GM23338 (cell line): ENCODE results near the gene SHMT1. TPM values are rescaled to one million over a fixed set of nuclear protein-coding genes. Genes with fewer than 3 reads are reported as not detected.

Experiments used
- ATAC-seq: fragments of 200-7000 bp; cut with Tn5 transposase; 3 replicates; pipeline ENCODE4 v1.9.1; 2020
- DNase-seq: peaks from one replicate; pipeline ENCODE4 v3.0.0-alpha.2; 2015; ENCODE audit warnings: low spot score
- H2AFZ ChIP-seq: fragments of 200-600 bp; sonication (generic); 2 replicates; pipeline ENCODE4 v1.8.0; 2016; ENCODE audit warnings: antibody characterized with exemption, mild to moderate bottlenecking, moderate library complexity
- H3F3A ChIP-seq: fragments of 200-600 bp; sonication (generic); replicated peaks from 2 replicates; pipeline ENCODE4 v1.8.0; 2017; ENCODE audit warnings: antibody characterized with exemption, mixed run types, low read depth
- H3K27ac ChIP-seq: fragments of 200-600 bp; sonication (generic); 2 replicates; pipeline ENCODE4 v1.6.1; 2016; ENCODE audit warnings: low read depth
- H3K27me3 ChIP-seq: fragments of 200-600 bp; sonication (generic); 2 replicates; pipeline ENCODE4 v1.8.0; 2016; ENCODE audit warnings: mild to moderate bottlenecking, mixed run types, moderate library complexity; ENCODE audit not compliant: insufficient read depth
- H3K36me3 ChIP-seq: fragments of 200-600 bp; sonication (generic); 2 replicates; pipeline ENCODE4 v1.8.0; 2016; ENCODE audit warnings: mild to moderate bottlenecking; ENCODE audit not compliant: insufficient read depth
- H3K4me1 ChIP-seq: fragments of 200-600 bp; sonication (generic); 2 replicates; pipeline ENCODE4 v1.8.0; 2016; ENCODE audit warnings: mild to moderate bottlenecking, moderate library complexity; ENCODE audit not compliant: insufficient read depth
- H3K4me2 ChIP-seq: fragments of 200-600 bp; sonication (generic); 2 replicates; pipeline ENCODE4 v1.7.1; 2017; ENCODE audit warnings: mixed run types
- H3K4me3 ChIP-seq: fragments of 200-600 bp; sonication (generic); 2 replicates; pipeline ENCODE4 v1.6.1; 2016; ENCODE audit warnings: mixed run types
- H3K79me2 ChIP-seq: fragments of 200-600 bp; sonication (generic); replicated peaks from 2 replicates; pipeline ENCODE4 v1.8.0; 2017; ENCODE audit warnings: mild to moderate bottlenecking; ENCODE audit not compliant: insufficient read depth
- H3K9me2 ChIP-seq: fragments of 200-600 bp; sonication (generic); 2 replicates; pipeline ENCODE4 v1.8.0; 2017; ENCODE audit not compliant: insufficient read depth
- H4K20me1 ChIP-seq: fragments of 200-600 bp; sonication (generic); replicated peaks from 2 replicates; pipeline ENCODE4 v1.8.0; 2017; ENCODE audit warnings: mild to moderate bottlenecking; ENCODE audit not compliant: insufficient read depth
- H3K27ac Mint-ChIP-seq: 2 replicates; pipeline ENCODE4 v1.8.0; 2020; ENCODE audit warnings: inconsistent platforms, mild to moderate bottlenecking, moderate library complexity, mixed read lengths
- H3K27me3 Mint-ChIP-seq: 3 replicates; pipeline ENCODE4 v1.8.0; 2022; ENCODE audit warnings: low read depth, mild to moderate bottlenecking, moderate library complexity, mixed read lengths, inconsistent platforms; ENCODE audit not compliant: insufficient read depth, poor library complexity
- H3K36me3 Mint-ChIP-seq: 3 replicates; pipeline ENCODE4 v1.8.0; 2021; ENCODE audit warnings: low read depth, mild to moderate bottlenecking, inconsistent platforms, moderate library complexity, mixed read lengths
- H3K4me1 Mint-ChIP-seq: 3 replicates; pipeline ENCODE4 v1.8.0; 2020; ENCODE audit warnings: mild to moderate bottlenecking, inconsistent platforms, mixed read lengths
- H3K4me3 Mint-ChIP-seq: 3 replicates; pipeline ENCODE4 v1.8.0; 2021; ENCODE audit warnings: moderate library complexity, mild to moderate bottlenecking, inconsistent platforms, mixed read lengths
- H3K9me3 Mint-ChIP-seq: 3 replicates; pipeline ENCODE4 v1.8.0; 2020; ENCODE audit warnings: moderate library complexity, mild to moderate bottlenecking, inconsistent platforms, mixed read lengths
- CREB1 ChIP-seq: fragments of 250-450 bp; sonication (Bioruptor Pico); IDR thresholded peaks from 2 replicates; pipeline ENCODE4 v1.5.0; 2020; ENCODE audit warnings: low read depth, mild to moderate bottlenecking, moderate library complexity
- ETS1 ChIP-seq: IDR thresholded peaks from 2 replicates; pipeline ENCODE4 v1.6.1; 2016; ENCODE audit warnings: antibody characterized with exemption
- EZH2 ChIP-seq: fragments of 200-600 bp; sonication (generic); IDR thresholded peaks from one replicate; pipeline ENCODE4 v1.8.0; 2017; ENCODE audit warnings: antibody characterized with exemption, mild to moderate bottlenecking, low read depth; ENCODE audit not compliant: unreplicated experiment
- EZH2phosphoT487 ChIP-seq: fragments of 200-600 bp; sonication (generic); IDR thresholded peaks from one replicate; pipeline ENCODE4 v1.8.1; 2018; ENCODE audit warnings: antibody characterized with exemption; ENCODE audit not compliant: unreplicated experiment
- JUNB ChIP-seq: IDR thresholded peaks from one replicate; pipeline ENCODE4 v1.6.1; 2016; ENCODE audit warnings: antibody characterized with exemption; ENCODE audit not compliant: unreplicated experiment
- NANOG ChIP-seq: IDR thresholded peaks from 2 replicates; pipeline ENCODE4 v1.6.1; 2016; ENCODE audit warnings: antibody characterized with exemption, borderline replicate concordance
- POLR2AphosphoS5 ChIP-seq: IDR thresholded peaks from 2 replicates; pipeline ENCODE4 v1.6.1; 2016; ENCODE audit warnings: antibody characterized with exemption, low read depth
- REST ChIP-seq: IDR thresholded peaks from one replicate; pipeline ENCODE4 v1.6.1; 2018; ENCODE audit warnings: antibody characterized with exemption; ENCODE audit not compliant: unreplicated experiment
- STAT1 ChIP-seq: IDR thresholded peaks from one replicate; pipeline ENCODE4 v1.6.1; 2016; ENCODE audit warnings: antibody characterized with exemption; ENCODE audit not compliant: unreplicated experiment
- ZNF114 ChIP-seq: fragments of 250-450 bp; sonication (Bioruptor Pico); IDR thresholded peaks from 2 replicates; pipeline ENCODE4 v1.5.0; 2020; ENCODE audit warnings: mild to moderate bottlenecking, moderate library complexity
- ZNF331 ChIP-seq: fragments of 250-450 bp; sonication (Bioruptor Pico); IDR thresholded peaks from 2 replicates; pipeline ENCODE4 v1.5.0; 2020; ENCODE audit warnings: low read depth, mild to moderate bottlenecking, moderate library complexity
- ZNF462 ChIP-seq: fragments of 250-450 bp; sonication (Bioruptor Pico); IDR thresholded peaks from 2 replicates; pipeline ENCODE4 v1.5.0; 2020; ENCODE audit warnings: mild to moderate bottlenecking, moderate library complexity
- polyA plus RNA-seq: library from polyadenylated mRNA; unstranded; fragments of >200 nt; fragmentation: Nextera tagmentation; extraction: Ambion mirVana; gene quantifications from 2 replicates; pipeline ENCODE4 v1.2.1, GENCODE V29; 2016
- total RNA-seq: library from RNA; depleted of rRNA; stranded (reverse); fragments of >200 nt; shearing (Covaris generic); gene quantifications from 2 replicates; pipeline ENCODE4 v1.2.3, GENCODE V29; 2014
- TF ChIP-seq, protein P1 (sequence below), 2 experiments: fragments of 200-600 bp in 1 of 2; sonication (generic) in 1 of 2; conservative IDR thresholded peaks; 2 replicates each; pipeline versions ENCODE4 v1.5.1 to v1.6.1; 2016 to 2017; ENCODE audit warnings: antibody characterized with exemption in 2 of 2, low read depth in 2 of 2, mild to moderate bottlenecking in 2 of 2, moderate library complexity in 1 of 2

SHMT1 gene
- total and polyA plus RNA-seq, 2 experiments from 2014 or later: 22.8 to 33.3 TPM

- Histone ChIP-seq H4K20me1 (no peaks in the 10 kb centered on the region), H2AFZ (no peak overlapping the region), H3K79me2 (no peaks in the 10 kb centered on the region), H3K27ac (no peak overlapping the region), H3K9me2 (no peaks in the 10 kb centered on the region), H3K4me1 (no peaks in the 10 kb centered on the region), H3K36me3 (no peaks in the 10 kb centered on the region), H3K27me3 (no peaks in the 10 kb centered on the region), H3F3A (no peaks in the 10 kb centered on the region), H3K4me2 (no peak overlapping the region), H3K4me3 (no peak overlapping the region)
- H3K27me3 Mint-ChIP-seq: peaks cover 3% of the 10 kb centered on the region
- TF ChIP-seq CREB1: no peak
- no peak for TF ChIP-seq ZNF462
- TF ChIP-seq ETS1: no peak
- TF ChIP-seq EZH2phosphoT487: no peak
- TF ChIP-seq ZNF331: no peak
- no peak for TF ChIP-seq REST
- TF ChIP-seq ZNF114 (CRISPR knock-in tag): no peak
- TF ChIP-seq EZH2: no peak
- no peak for TF ChIP-seq STAT1
- TF ChIP-seq POLR2AphosphoS5: no peak
- TF ChIP-seq JUNB: no peak
- TF ChIP-seq NANOG: no peak
- TF ChIP-seq, protein P1, sequence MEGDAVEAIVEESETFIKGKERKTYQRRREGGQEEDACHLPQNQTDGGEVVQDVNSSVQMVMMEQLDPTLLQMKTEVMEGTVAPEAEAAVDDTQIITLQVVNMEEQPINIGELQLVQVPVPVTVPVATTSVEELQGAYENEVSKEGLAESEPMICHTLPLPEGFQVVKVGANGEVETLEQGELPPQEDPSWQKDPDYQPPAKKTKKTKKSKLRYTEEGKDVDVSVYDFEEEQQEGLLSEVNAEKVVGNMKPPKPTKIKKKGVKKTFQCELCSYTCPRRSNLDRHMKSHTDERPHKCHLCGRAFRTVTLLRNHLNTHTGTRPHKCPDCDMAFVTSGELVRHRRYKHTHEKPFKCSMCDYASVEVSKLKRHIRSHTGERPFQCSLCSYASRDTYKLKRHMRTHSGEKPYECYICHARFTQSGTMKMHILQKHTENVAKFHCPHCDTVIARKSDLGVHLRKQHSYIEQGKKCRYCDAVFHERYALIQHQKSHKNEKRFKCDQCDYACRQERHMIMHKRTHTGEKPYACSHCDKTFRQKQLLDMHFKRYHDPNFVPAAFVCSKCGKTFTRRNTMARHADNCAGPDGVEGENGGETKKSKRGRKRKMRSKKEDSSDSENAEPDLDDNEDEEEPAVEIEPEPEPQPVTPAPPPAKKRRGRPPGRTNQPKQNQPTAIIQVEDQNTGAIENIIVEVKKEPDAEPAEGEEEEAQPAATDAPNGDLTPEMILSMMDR (conservative IDR thresholded peaks at IDR 0.05; ENCODE audit: low read depth in 2 of 2): no peak
- H3K27ac Mint-ChIP-seq: no peak overlapping the region
- no peaks in the 10 kb centered on the region for H3K4me1 Mint-ChIP-seq
- H3K9me3 Mint-ChIP-seq: peaks cover 8% of the 10 kb centered on the region
- H3K4me3 Mint-ChIP-seq: no peak overlapping the region
- no peak for ATAC-seq
- no peaks in the 10 kb centered on the region for H3K36me3 Mint-ChIP-seq
- DNase-seq: no peak
These were observed 8.1 kb upstream of the SHMT1 start for GRCh38 chr17:18371455-18371854.
